NCI-H2081 treated with DMSO at 0.1 percent for 48 hours (cell line): Measurements from ENCODE around the gene MROH2A.

Experiments
- DNase-seq: peaks from one replicate; lab custom pipeline; 2025; lab: John Stamatoyannopoulos, UW

MROH2A gene

DNA sequence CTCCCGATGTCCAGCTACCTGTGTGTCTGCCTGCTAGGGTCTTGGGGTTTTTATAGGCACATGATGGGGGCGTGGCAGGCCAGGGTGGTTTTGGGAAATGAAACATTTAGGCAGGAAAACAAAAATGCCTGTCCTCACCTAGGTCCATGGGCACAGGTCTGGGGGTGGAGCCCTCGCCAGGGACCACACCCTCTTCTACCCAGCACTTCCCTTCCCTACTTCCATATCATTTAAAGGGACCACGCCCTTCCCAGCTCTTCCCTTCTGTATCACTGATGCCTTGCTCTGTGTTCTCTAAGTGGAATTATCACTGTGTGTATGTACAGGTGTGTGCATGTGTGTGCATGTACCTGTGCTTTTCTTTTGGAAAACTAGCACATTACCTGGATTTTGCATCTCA is 11.7 kb upstream of the MROH2A start:
- no peak for DNase-seq

DNA sequence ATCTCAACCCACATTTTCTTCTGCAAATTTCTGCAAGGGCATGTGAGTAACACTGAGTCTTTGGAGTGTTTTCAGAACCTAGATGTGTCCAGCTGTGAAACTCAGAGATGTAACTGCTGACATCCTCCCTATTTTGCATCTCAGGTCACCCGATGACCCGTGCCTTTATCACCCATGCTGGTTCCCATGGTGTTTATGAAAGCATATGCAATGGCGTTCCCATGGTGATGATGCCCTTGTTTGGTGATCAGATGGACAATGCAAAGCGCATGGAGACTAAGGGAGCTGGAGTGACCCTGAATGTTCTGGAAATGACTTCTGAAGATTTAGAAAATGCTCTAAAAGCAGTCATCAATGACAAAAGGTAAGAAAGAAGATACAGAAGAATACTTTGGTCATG is 10.1 kb upstream of the MROH2A start:
- DNase-seq: no peak

DNA sequence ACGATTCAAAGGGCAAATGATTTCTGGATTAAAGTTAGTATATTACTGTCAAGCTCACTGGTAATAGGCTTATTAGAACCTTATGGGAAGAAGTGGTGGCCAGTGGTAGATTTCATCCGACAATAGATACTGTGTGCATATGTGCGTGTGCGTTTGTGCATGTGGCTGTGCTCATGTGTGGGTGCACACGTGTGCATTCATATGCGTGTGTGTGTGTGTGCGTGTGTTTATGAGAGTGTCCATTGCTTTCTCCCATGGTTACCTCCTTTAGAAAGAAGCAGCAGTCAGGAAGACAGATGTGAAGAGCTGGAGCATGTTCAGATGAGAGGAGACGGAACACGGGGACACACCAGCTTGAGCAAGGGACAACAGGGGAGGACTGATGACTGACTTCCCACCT is 8.9 kb upstream of the MROH2A start:
- DNase-seq: no peak

DNA sequence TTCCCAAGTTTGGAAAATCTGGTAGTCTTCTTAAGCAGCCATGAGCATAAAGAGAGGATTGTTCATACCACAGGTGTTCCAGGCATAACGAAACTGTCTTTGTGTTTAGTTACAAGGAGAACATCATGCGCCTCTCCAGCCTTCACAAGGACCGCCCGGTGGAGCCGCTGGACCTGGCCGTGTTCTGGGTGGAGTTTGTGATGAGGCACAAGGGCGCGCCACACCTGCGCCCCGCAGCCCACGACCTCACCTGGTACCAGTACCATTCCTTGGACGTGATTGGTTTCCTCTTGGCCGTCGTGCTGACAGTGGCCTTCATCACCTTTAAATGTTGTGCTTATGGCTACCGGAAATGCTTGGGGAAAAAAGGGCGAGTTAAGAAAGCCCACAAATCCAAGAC is 6.0 kb upstream of the MROH2A start:
- no peak for DNase-seq

DNA sequence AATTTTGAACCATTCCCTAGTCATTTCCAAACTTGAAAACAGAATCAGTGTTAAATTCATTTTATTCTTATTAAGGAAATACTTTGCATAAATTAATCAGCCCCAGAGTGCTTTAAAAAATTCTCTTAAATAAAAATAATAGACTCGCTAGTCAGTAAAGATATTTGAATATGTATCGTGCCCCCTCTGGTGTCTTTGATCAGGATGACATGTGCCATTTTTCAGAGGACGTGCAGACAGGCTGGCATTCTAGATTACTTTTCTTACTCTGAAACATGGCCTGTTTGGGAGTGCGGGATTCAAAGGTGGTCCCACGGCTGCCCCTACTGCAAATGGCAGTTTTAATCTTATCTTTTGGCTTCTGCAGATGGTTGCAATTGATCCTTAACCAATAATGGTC is 5.5 kb upstream of the MROH2A start:
- DNase-seq: no peak

DNA sequence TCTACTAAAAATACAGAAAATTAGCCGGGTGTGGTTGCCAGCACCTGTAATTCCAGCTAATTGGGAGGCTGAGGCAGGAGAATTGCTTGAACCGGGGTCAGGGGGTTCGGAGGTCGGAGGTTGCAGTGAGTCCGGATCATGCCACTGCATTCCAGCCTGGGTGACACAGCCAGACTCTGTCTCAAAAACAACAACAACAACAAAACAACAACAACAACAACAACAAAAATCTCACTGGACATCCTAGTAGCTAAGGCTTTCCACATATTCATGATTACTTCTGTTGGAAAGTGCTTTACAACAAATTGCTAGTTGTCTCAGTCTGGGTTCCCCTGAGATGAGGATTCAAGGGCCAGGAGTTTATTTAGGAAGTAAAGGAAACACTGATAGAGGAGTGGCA is 4.3 kb upstream of the MROH2A start:
- DNase-seq: no peak

DNA sequence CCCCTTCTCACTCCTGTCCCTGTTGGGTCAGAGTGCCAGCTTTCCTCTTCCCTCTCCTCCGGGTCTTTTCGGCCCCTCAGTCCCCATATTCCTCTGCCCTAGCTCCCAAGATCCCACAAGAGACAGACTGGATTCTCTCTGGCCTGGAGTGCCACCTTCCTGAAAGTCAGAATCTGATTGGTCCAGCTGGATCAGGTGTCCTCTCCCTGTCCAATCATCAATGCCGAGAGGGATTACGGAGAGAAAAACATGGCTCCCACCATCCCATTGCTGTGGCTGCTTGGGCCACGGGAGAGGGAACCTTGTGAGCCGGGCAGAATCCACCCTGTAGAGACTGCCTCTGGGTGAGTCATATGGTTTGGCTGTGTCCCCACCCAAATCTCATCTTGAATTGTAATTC is 2.7 kb upstream of the MROH2A start:
- DNase-seq: no peak

DNA sequence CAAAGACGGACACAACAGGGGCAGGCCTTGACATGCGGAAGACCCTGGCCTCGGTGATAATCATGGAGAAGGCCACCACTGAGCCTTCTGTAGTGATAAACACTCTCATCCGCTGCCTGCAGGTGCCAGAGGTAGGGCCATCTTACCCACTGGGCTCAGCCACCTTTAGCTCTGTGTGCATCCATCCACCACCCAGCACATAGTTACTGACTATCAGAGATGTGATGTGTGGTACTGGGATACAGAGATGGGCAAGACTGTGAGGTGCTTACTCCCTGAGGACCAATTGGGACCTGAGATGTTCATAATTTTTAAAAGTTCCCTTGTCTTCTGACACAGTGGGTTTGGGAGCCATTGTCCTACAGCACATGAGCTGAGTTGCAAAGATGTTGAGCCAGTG is 1.6 kb downstream of the MROH2A start:
- DNase-seq: no peak

DNA sequence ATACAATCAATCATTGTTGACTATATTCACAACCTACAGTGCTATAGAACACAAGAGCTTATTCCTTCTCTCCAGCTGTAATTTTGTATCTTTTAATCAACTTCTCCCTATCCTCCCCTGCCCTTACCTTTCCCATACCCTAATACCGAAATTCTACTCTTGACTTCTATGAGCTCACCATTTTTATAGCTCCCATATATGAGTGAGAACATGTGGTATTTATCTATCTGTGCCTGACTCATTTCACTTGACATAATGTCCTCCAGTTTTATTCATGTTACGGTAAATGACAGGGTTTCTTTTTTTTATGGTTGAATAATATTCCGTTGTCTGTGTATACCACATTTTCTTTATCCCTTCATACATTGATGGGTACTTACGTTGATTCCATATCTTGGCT is 2.6 kb downstream of the MROH2A start:
- no peak for DNase-seq

DNA sequence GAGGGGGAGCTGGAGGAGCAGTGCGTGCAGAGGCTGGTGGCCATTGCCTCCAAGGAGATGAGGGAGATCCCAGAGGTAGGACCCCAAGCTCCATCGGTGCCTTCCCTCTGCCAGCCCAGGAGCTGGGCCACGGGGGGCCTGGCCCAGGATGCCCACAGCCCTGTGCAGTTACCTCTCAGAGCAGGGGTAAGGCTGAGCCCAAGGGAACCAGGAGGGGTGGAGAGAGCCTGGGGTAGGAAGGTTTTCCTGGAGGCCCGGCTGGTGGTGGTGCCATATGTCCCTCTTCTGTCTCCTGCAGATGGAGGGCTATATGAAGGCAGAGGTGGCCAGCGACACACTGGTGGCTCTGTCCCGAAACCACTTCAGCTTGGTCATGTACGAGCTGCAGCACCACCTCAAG is 11.4 kb downstream of the MROH2A start:
- no peak for DNase-seq

DNA sequence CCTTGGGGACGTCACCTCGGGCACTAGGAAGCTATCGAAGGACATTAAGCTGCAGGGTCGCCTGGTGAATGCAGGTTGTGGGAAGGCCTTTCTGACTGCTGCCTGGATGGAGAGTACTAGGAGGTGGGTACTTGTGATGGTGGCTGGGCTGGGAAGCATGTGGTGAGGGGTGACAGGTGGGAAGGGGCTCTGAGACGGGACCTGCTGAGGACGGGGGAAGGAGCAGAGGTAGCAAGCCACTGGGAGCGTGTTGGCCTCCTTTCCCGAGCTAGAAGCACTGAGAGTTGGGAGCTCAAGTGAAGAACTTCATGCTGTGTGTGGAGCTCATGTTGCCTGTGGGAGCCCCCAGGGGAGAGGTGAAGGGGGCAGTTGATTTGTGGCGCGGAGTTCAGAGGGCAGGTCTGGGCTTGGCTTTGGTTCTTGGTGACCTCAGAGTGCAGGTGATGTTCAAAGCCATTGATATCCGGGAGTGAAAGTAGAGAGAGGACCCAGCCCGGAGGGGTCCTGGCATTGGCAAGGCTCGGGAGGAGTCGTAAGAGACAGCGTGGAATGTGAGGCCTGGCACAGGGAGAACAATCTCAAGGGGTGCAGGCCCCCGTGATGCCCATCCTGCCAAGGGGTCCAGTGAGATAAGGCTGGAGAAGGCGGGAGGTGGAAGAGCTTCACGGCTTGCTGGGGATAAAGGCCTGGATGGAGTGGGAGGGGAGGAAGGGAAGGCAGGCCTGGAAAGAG is 13.2 kb downstream of the MROH2A start:
- no peak for DNase-seq

DNA sequence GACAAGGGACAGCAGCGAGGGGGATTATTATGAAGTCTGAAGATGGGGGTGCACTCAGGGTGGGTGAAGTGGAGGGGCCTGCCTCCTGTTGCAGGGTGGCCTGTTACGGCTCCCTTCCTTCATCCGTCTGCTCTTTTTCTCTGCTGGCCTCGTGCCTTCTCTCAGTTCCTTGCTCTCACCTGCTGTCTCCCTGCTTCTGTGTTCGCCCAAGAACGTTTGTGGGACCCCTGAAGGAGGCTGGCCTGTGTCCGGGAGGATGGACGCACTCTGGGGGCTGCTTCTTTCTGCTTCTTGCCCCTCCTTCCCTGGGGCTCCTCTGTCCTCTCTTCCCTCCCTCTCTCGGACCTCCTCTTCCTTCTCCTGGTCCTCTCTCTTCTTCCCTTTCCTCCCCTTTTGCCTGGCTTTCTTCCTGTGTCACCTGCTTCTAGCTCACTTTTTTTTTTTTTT is 13.8 kb downstream of the MROH2A start:
- DNase-seq: no peak

DNA sequence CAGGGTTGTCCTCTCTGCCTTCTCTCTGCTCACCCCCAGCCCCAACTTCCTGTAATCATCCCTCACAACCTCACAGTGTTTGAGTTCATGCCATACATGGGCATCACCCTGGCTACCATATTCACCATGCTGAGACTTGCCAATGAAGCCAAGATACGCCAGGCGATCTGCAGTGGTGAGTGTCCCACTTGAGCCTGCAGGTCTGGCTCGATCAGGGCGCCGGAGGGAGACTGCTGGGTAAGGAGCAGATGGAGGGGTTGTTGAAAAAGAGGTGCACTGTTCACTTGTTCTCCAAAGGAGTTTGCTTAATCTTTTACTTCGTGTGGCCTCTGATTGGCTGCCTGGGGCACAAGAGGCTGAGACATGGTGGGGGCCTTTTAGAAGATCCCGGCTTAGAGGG is 14.6 kb downstream of the MROH2A start:
- no peak for DNase-seq

DNA sequence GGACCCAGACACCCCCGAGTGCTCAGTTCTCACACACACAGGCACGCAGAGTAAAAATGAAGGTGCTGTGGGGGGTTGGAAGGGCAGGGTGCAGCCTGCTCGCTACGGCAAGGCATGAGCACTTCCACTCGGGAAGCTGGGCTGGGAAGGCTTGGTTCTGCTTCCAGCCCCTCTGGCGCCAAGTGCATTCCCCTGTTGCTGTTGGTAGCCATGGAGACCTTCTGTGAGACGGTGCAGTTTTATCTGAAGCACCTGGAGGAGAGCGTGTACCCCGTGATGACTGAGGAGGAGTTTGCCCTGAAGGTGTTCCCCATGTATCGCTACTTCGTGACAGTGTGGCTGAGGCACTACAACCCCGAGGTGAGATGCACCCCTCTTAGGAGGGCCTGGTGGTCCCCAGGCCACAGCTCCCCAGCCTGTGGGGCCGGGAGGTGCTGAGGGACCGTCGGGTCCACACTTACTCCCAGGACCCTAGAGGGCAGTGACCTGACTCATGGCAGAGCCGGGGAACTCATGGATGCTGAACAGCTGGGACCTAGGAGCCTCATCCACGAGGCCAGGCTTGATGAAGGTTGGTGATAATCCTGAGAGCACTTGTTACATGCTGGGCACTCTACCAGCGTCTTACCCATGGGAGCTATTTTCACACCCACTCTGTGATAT is 15.5 kb downstream of the MROH2A start:
- no peak for DNase-seq

DNA sequence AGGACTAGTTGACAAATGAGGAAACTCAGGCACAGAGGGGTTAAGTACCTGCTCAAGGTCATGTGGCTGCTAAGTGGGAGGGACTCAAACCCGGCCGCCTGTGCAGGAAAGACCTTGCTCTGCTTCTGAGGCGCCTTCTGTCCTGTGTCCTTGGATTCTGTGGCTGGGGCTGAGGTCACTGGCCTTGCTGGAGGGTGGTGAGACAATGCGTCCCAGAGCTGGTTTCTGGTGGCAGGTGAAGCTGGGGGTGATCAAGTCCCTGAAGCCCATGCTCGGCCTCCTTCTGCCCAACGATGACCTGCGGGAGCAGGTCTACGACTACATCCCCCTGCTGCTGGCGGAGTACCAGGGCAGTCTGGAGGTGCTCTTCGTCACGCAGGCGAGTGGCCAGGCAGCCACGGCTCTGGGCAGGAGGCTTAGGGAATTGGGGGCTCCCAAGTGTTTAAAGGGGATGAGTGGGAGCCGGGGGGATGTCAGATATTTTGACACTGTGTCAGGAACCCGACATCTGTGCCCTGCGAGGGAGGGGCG is 16.1 kb downstream of the MROH2A start:
- DNase-seq: no peak

DNA sequence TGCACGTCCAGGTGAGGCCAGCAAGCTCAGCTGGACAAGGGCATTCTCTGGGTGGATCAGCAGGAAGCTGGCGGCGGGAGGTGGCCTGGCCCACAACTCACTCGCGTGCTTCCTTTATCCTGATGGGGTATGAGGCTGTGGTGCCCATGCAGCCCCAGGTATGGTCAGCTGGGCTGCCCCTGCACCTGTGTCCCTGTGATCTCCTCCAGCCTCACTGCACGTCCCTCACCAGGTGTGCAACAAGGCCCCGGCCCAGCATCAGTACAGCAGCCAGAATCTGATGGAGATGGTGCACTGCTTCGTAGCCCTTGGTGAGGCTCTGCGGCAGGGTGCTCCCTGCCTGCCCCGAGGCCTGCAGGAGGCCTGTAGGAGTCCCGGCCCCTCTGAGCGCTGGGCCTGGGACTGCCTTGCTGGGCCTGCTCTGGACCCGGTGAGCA is 17.6 kb downstream of the MROH2A start:
- no peak for DNase-seq

DNA sequence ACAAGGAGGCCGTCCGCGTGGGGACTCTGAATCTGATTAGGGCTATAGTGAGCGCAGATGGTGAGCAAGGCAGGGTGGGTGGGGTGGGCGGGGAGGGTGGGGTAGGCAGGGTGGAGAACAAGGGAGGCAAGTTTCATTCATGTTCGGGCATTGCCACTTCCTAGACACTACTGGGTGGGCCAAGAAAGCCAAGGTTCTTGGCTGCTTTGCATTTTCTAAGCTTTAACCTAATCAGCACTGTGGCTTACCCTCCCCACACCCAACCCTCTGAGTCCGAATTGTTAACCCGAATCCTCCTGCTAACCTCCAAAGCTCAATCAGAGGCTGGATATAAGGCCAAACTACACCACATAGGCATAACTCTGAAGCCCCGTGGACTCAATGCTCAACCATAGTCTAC is 18.1 kb downstream of the MROH2A start:
- no peak for DNase-seq

DNA sequence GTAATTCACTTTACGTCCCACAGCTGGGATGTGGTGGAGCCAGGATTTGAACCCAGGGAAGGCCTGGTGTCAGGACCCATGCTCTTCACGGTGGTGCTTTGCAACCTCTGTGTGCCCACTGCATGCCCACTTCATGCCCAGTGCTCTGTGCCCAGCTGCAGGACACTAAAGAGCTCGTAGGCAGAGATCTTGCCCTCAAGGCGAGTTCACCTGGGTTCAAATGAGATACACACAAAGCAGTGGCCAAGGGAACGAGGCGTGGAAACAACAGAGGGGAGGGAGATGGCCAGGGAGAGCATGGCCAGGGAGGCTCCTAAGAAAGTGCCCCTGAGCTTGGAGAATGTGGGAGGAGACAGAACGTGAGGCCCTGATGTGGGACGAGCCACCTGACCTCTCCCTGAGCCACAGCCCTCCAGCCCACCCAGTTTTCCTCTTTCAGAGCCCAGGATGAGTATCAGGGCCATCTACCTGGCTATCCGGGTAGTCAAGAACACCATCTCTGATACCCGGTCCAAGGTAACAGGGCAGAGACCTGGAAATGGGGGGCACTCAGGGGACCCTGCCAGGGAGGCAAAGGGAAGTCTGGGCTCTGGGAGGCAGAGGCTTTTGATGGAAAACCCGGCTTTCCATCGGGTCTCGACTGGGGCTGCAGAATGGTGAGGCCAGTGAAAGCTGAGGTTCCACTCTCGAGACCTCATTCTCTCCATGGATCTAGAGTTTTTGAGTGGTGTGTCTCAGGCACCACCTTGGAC is 20.4 kb downstream of the MROH2A start:
- DNase-seq: no peak

DNA sequence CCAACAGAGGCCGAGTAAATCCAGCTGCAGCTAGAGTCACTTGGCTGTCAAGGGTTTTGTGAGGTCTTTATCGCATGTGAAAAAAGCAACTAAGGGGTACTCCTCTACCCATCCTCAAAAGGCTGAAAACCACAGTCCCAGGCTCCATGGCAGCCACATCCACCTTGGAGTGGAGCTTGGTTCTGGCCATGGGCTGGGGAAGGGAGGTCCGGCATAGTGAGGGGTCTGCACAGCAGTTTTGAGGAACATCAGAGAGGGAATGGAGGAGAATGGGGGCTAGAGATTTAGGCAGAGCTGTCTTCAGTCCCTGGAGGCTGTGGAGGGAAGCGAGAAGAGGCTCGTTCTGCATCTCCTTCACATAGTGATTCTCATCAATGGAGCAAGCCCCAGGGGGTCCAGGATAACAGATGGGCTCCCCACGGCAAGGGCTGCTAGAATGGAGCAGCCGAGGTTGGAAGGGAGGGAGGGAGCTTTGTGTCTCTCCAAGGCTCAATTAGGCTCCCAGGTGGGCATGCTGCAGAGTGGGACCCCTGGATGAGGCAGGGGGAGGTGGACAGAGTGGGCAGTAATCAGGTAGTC is 21.0 kb downstream of the MROH2A start:
- no peak for DNase-seq

DNA sequence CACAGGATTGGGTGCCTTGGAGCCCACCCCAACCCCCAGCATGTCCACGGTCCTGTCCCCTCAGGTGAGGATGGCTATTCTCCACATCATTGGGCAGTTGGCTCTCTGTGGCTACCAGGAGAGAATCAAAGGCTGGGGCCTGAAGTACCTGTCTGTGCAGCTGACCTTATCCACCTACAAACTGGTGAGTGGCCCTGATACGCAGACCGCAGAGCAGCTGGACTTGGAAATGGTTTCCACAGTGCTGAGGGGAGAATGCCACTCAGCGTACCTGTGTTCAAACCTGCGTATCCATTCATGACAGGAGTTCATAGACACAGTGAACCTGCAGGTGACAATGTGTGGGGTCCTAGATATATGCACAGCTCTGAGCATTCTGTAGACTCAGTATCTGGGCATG is 21.6 kb downstream of the MROH2A start:
- DNase-seq: no peak

DNA sequence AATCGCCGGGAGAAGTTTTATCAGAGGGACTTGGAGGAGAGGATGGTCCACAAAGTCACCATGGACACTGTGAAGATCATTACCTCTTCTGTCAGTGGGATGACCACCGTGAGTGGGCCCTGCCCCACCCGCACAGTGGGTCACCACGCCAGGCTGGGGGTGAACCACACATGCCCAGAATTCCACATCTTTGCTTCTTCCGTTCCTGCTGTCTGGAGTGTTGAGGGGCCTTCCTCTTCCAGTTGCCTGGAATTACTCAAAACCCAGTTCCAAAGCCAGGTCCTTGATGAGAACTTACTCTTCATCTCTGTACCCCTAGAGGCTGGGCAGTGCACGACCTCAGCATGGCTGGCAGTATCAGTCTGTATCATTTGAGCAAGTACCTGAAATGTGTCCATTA is 22.1 kb downstream of the MROH2A start:
- no peak for DNase-seq

DNA sequence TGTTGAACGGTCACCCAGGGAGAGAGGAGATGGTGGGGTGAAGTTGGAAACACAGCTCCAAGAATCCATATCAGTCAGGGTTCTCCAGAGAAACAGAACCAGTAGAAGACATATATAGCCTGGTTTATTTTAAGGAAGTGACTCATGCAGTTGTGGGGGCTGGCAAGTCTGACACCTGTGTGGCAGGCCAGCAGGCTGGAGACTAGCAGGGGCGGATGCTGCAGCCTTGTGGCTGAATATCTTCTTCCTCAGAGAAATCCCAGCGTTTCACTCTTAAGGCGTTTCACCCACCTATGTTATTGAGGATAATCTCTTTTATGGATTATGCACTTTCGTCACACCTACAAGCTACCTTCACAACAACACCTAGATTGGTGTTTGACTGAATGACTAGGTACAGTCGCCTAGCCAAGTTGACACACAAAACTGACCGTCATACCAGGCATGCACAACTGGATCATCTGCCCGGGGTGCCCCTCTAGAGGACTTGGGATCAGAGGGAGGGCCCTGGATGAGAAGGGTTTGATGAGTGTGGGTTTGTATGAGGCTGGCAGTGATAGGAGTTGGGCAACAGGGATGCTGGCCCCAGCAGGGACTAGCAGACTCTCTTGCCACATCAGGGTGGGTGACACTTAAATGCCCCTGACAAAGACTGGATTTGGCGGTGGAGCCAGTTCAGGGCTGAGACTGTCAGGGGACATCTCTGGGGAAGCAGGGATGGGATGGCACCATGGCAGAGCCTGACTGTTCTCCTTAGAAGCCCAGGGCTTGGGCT is 23.4 kb downstream of the MROH2A start:
- no peak for DNase-seq
